Neural progenitor cell (in vitro differentiated cells): ENCODE data around the gene BEND7. TPM values are rescaled to one million over a fixed set of nuclear protein-coding genes. Genes with fewer than 3 reads are reported as not detected.

Experiments used
- DNase-seq: peaks from one replicate; pipeline ENCODE4 v3.0.0-alpha.2; 2016; ENCODE audit warnings: low spot score
- H2AFZ ChIP-seq: fragments of 200-600 bp; sonication (generic); replicated peaks from 2 replicates; pipeline ENCODE4 v1.6.1; 2016; ENCODE audit warnings: antibody characterized with exemption
- H3F3A ChIP-seq: fragments of 200-600 bp; sonication (generic); 2 replicates; pipeline ENCODE4 v1.6.1; 2016; ENCODE audit warnings: antibody characterized with exemption, low read depth
- H3K27ac ChIP-seq: fragments of 200-600 bp; sonication (generic); 2 replicates; pipeline ENCODE4 v1.5.1; 2016; ENCODE audit warnings: mild to moderate bottlenecking
- H3K27me3 ChIP-seq: fragments of 200-600 bp; sonication (generic); 2 replicates; pipeline ENCODE4 v1.6.1; 2016; ENCODE audit warnings: mild to moderate bottlenecking, moderate library complexity
- H3K36me3 ChIP-seq: fragments of 200-600 bp; sonication (generic); 2 replicates; pipeline ENCODE4 v1.5.1; 2016
- H3K4me1 ChIP-seq: fragments of 200-600 bp; sonication (generic); 2 replicates; pipeline ENCODE4 v1.6.1; 2016; ENCODE audit warnings: mixed run types
- H3K4me2 ChIP-seq: fragments of 200-600 bp; sonication (generic); 2 replicates; pipeline ENCODE4 v1.6.1; 2016
- H3K4me3 ChIP-seq: fragments of 200-600 bp; sonication (generic); 2 replicates; pipeline ENCODE4 v1.5.1; 2016
- H3K79me2 ChIP-seq: fragments of 200-600 bp; sonication (generic); 2 replicates; pipeline ENCODE4 v1.6.1; 2016; ENCODE audit warnings: low read depth
- H3K9ac ChIP-seq: fragments of 200-600 bp; sonication (generic); 2 replicates; pipeline ENCODE4 v1.6.1; 2016
- H3K9me3 ChIP-seq: fragments of 200-600 bp; sonication (generic); 2 replicates; pipeline ENCODE4 v1.5.1; 2016; ENCODE audit warnings: low read depth
- H4K20me1 ChIP-seq: fragments of 200-600 bp; sonication (generic); 2 replicates; pipeline ENCODE4 v1.6.1; 2016; ENCODE audit warnings: low read depth
- H3K27ac Mint-ChIP-seq: 3 replicates; pipeline ENCODE4 v1.8.0; 2021; ENCODE audit warnings: mixed read lengths
- H3K27me3 Mint-ChIP-seq: 2 replicates; pipeline ENCODE4 v1.8.0; 2022; ENCODE audit warnings: low read depth, mild to moderate bottlenecking, inconsistent platforms, moderate library complexity, mixed read lengths; ENCODE audit not compliant: insufficient read depth
- H3K36me3 Mint-ChIP-seq: 3 replicates; pipeline ENCODE4 v1.8.0; 2021; ENCODE audit warnings: mixed read lengths
- H3K4me1 Mint-ChIP-seq: 3 replicates; pipeline ENCODE4 v1.8.0; 2021; ENCODE audit warnings: mixed read lengths
- H3K4me3 Mint-ChIP-seq: 3 replicates; pipeline ENCODE4 v1.8.0; 2021; ENCODE audit warnings: mild to moderate bottlenecking, moderate library complexity, mixed read lengths
- H3K9me3 Mint-ChIP-seq: 3 replicates; pipeline ENCODE4 v1.8.0; 2020; ENCODE audit warnings: mixed read lengths
- EZH2 ChIP-seq: fragments of 200-600 bp; sonication (generic); IDR thresholded peaks from 2 replicates; pipeline ENCODE4 v1.6.1; 2017; ENCODE audit warnings: antibody characterized with exemption, mild to moderate bottlenecking, moderate library complexity
- EZH2phosphoT487 ChIP-seq: fragments of 200-600 bp; sonication (generic); IDR thresholded peaks from 2 replicates; pipeline ENCODE4 v1.6.1; 2017; ENCODE audit warnings: antibody characterized with exemption
- total RNA-seq: library from RNA; depleted of rRNA; stranded (reverse); fragments of >200 nt; gene quantifications from 2 replicates; pipeline ENCODE4 v1.2.3, GENCODE V29; 2015; ENCODE audit warnings: low replicate concordance
- TF ChIP-seq, protein P1 (sequence below): fragments of 200-600 bp; sonication (generic); IDR thresholded peaks from 2 replicates; pipeline ENCODE4 v1.5.1; 2017; ENCODE audit warnings: antibody characterized with exemption, mild to moderate bottlenecking

BEND7 gene
- total RNA-seq, 1 donor from 2014 or later = 7.5 TPM

- TF ChIP-seq, protein P1, sequence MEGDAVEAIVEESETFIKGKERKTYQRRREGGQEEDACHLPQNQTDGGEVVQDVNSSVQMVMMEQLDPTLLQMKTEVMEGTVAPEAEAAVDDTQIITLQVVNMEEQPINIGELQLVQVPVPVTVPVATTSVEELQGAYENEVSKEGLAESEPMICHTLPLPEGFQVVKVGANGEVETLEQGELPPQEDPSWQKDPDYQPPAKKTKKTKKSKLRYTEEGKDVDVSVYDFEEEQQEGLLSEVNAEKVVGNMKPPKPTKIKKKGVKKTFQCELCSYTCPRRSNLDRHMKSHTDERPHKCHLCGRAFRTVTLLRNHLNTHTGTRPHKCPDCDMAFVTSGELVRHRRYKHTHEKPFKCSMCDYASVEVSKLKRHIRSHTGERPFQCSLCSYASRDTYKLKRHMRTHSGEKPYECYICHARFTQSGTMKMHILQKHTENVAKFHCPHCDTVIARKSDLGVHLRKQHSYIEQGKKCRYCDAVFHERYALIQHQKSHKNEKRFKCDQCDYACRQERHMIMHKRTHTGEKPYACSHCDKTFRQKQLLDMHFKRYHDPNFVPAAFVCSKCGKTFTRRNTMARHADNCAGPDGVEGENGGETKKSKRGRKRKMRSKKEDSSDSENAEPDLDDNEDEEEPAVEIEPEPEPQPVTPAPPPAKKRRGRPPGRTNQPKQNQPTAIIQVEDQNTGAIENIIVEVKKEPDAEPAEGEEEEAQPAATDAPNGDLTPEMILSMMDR = no peak
- TF ChIP-seq EZH2phosphoT487 (no peak), EZH2 (no peak)
- H3K9me3 Mint-ChIP-seq = no peaks in the 10 kb centered on the region
Measured at GRCh38 chr10:13483073-13483472, 45.7 kb downstream of the BEND7 start.

DNA sequence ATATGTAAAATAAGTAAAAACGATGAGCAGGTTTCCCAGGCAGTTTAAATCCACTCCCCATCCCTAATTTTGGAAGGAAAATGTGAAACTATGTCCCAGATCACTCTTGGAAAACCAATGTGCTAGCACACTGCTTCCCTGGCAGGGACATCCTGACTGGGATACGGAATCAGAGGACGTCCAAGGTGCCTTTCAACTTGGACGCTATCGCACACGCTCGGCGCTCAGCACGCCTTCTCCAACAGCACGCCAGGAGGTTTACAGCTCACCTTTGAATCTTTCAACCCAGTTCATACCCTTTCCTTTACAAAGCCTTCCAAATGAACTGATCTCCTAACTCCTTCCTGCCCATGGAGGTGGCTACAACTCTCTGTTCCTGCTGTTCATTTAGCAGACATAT is 47.1 kb downstream of the BEND7 start:
- no peak for DNase-seq
- Mint-ChIP-seq H3K9me3 (no peaks in the 10 kb centered on the region), H3K4me1 (peaks cover 2% of the 10 kb centered on the region), H3K4me3 (no peak overlapping the region), H3K27ac (no peak overlapping the region), H3K27me3 (peaks cover 3% of the 10 kb centered on the region), H3K36me3 (peaks cover 4% of the 10 kb centered on the region)
- H3F3A ChIP-seq = no peaks in the 10 kb centered on the region
- H3K79me2 ChIP-seq = no peaks in the 10 kb centered on the region
- H3K27me3 ChIP-seq = no peaks in the 10 kb centered on the region
- H3K4me3 ChIP-seq = no peak overlapping the region
- no peaks in the 10 kb centered on the region for H3K9me3 ChIP-seq
- H3K9ac ChIP-seq = no peak overlapping the region
- H3K4me2 ChIP-seq = no peak overlapping the region
- no peaks in the 10 kb centered on the region for H3K4me1 ChIP-seq
- H3K27ac ChIP-seq = no peak overlapping the region
- H4K20me1 ChIP-seq = no peaks in the 10 kb centered on the region
- TF ChIP-seq EZH2 (no peak), EZH2phosphoT487 (no peak)
- TF ChIP-seq, protein P1 = no peak
- no peak overlapping the region for H2AFZ ChIP-seq
- H3K36me3 ChIP-seq = no peaks in the 10 kb centered on the region

More at GRCh38 chr10:13483073-13483472, 45.7 kb downstream of the BEND7 start:
- Histone ChIP-seq H3K4me2 (no peak overlapping the region), H2AFZ (no peak overlapping the region), H4K20me1 (no peaks in the 10 kb centered on the region), H3K9me3 (no peaks in the 10 kb centered on the region), H3K79me2 (no peaks in the 10 kb centered on the region), H3F3A (no peaks in the 10 kb centered on the region), H3K4me1 (no peaks in the 10 kb centered on the region), H3K9ac (no peak overlapping the region), H3K36me3 (no peaks in the 10 kb centered on the region), H3K27me3 (no peaks in the 10 kb centered on the region), H3K4me3 (no peak overlapping the region), H3K27ac (no peak overlapping the region)
- no peak for DNase-seq
- no peak overlapping the region for H3K27ac Mint-ChIP-seq
- peaks cover 2% of the 10 kb centered on the region for H3K4me1 Mint-ChIP-seq
- no peak overlapping the region for H3K4me3 Mint-ChIP-seq
- H3K27me3 Mint-ChIP-seq = peaks cover 3% of the 10 kb centered on the region
- H3K36me3 Mint-ChIP-seq = peaks cover 4% of the 10 kb centered on the region

DNA sequence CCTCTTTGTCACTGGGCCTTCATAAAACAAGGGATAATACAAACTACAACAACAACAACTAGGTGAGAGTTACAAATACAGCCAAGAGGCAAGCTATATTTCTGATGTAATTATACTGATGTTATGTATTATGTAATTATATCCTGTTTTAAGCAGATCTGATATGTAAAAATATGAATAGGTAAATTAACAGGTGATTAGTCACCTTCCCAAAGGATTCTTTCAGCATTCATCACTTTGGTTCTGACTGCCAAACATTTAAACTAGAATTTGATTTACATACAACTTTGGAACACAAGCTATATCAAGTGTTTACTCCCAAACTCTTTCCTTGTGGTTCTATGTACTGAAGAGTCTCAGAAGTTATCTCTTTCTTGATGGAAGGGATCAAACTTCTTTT is 53.7 kb downstream of the BEND7 start:
- Histone ChIP-seq H3K9ac (no peak overlapping the region), H3F3A (no peaks in the 10 kb centered on the region), H3K79me2 (no peaks in the 10 kb centered on the region), H3K4me2 (no peak overlapping the region), H3K4me3 (no peak overlapping the region), H3K27me3 (no peaks in the 10 kb centered on the region), H3K36me3 (no peaks in the 10 kb centered on the region), H3K9me3 (no peaks in the 10 kb centered on the region), H2AFZ (no peak overlapping the region), H3K27ac (no peak overlapping the region), H3K4me1 (no peaks in the 10 kb centered on the region), H4K20me1 (no peaks in the 10 kb centered on the region)
- DNase-seq = no peak
- H3K36me3 Mint-ChIP-seq = peaks cover 1% of the 10 kb centered on the region
- H3K4me1 Mint-ChIP-seq = no peaks in the 10 kb centered on the region
- H3K27me3 Mint-ChIP-seq = peaks cover 1% of the 10 kb centered on the region
- H3K27ac Mint-ChIP-seq = no peak overlapping the region
- no peak overlapping the region for H3K4me3 Mint-ChIP-seq
- H3K9me3 Mint-ChIP-seq = no peaks in the 10 kb centered on the region
- TF ChIP-seq EZH2phosphoT487 (no peak), EZH2 (no peak)
- TF ChIP-seq, protein P1 = no peak
